ENCODE data around the gene CC2D1A. TPM values are rescaled to one million over a fixed set of nuclear protein-coding genes. Genes with fewer than 3 reads are reported as not detected.

Gene CC2D1A
- 47.1 and 47.2 TPM in 2 replicates for total RNA-seq
- total RNA-seq (2013) = 12.0 TPM
- 28.9 and 34.3 TPM in 2 replicates for polyA plus RNA-seq
- 16.5 and 20.6 TPM in 2 replicates for polyA minus RNA-seq

DNA sequence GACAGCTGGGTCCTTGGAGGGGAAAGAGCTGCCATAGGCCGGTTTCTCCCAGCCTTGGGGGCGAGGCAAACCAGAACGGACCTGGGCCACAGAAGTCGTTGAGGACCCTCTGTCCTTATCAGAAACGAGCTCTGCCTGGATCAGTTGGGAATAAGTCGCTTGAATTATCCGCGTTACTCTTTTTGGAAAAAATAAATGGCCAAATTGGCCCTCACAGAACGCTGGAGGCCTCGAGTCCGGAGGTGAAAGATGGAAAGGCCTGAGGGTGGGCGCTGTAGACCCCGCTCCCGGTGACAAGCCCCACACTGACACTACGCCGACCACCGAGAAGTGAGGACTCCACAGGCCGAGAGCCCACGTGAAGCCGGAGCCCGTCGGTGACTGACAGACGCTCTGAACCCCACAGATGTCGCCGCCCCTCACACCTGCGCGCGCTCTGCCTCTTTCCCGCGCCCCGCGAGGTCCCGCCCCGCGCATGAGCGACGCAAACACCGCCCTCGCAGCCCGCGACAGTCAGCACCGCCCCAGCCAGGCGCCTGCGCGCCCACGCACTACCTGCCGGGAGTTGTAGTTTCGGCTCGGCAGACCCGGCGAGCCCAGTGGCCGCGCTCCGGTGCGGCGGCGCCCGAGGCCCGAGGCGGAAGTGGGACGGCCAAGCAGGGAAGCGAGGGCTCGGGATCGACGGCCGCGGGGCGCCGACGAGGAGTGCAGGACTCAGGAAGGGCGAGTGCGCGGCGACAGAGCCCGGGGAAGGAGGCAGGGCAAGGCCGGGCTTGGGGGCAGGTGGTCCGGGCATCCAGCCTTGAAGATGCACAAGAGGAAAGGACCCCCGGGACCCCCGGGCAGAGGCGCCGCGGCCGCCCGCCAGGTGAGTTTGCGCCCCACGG lies at the start of gene CC2D1A, which contains the start of gene BRME1:
CC2D1A (plus strand) TSS at position 568 of the 887 bp plus-strand sequence; CDS start at position 809, 241 bp downstream.
BRME1 (minus strand) TSS at position 484 of the 887 bp plus-strand sequence. CDS start 1,225 bp downstream, outside the sequence.
- peak within 1 kb of the TSS; percentile 89 for H3K4me3 Mint-ChIP-seq
- H3K4me1 Mint-ChIP-seq = peaks cover 13% of the 10 kb centered on the region
- TF ChIP-seq, protein P1, sequence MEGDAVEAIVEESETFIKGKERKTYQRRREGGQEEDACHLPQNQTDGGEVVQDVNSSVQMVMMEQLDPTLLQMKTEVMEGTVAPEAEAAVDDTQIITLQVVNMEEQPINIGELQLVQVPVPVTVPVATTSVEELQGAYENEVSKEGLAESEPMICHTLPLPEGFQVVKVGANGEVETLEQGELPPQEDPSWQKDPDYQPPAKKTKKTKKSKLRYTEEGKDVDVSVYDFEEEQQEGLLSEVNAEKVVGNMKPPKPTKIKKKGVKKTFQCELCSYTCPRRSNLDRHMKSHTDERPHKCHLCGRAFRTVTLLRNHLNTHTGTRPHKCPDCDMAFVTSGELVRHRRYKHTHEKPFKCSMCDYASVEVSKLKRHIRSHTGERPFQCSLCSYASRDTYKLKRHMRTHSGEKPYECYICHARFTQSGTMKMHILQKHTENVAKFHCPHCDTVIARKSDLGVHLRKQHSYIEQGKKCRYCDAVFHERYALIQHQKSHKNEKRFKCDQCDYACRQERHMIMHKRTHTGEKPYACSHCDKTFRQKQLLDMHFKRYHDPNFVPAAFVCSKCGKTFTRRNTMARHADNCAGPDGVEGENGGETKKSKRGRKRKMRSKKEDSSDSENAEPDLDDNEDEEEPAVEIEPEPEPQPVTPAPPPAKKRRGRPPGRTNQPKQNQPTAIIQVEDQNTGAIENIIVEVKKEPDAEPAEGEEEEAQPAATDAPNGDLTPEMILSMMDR (IDR thresholded peaks at IDR 0.05) = no peak
- TF ChIP-seq EZH2 (IDR thresholded peaks at IDR 0.05; ENCODE audit: borderline replicate concordance, insufficient read depth, low read depth, low read length, poor library complexity, severe bottlenecking) = no peak
- H3K27me3 ChIP-seq (replicated peaks in 1 of 4; ENCODE audit: control extremely low read depth in 1 of 4, control insufficient read depth in 3 of 4, insufficient read depth in 4 of 4, low read length in 3 of 4) = no peaks in the 10 kb centered on the region
- no peaks in the 10 kb centered on the region for H4K20me1 ChIP-seq (ENCODE audit: control insufficient read depth, insufficient read depth, low read length, poor library complexity, severe bottlenecking)
- no peaks in the 10 kb centered on the region for H3K9me3 ChIP-seq (ENCODE audit: control extremely low read depth in 1 of 3, control insufficient read depth in 2 of 3, insufficient read depth in 1 of 3, low read length in 2 of 3)
- no peaks in the 10 kb centered on the region for H3K27me3 Mint-ChIP-seq
- POLR2A ChIA-PET = interaction anchor here (0.7 kb wide), 1 partner anchor 47 kb away, joined by 3 read pairs; the partner anchor contains the start of gene DCAF15
- peaks cover 12% of the 10 kb centered on the region for H3K79me2 ChIP-seq (ENCODE audit: control insufficient read depth, insufficient read depth, low read length)
- H3K4me1 ChIP-seq (ENCODE audit: control insufficient read depth in 2 of 2, insufficient read depth in 2 of 2, low read length in 2 of 2) = peaks cover 9 to 13% of the 10 kb centered on the region in 2 donors
- H3K9ac ChIP-seq (ENCODE audit: low read length) = peak within 1 kb of the TSS; percentile 70
- peaks cover 0 to 4% of the 10 kb centered on the region in 2 experiments for H3K36me3 ChIP-seq (replicated peaks in 1 of 2; ENCODE audit: control extremely low read depth in 1 of 2, control insufficient read depth in 1 of 2, extremely low read depth in 1 of 2, insufficient read depth in 2 of 2, low read length in 1 of 2)
- intact Hi-C loops (cut with micrococcal nuclease) = loop anchor here (1.0 kb wide), 7 partner anchors 26 to 231 kb away; partner anchors contain the start of gene DCAF15
- H3K9me3 Mint-ChIP-seq (ENCODE audit: insufficient read depth) = no peaks in the 10 kb centered on the region
- H3K27ac Mint-ChIP-seq = peak within 1 kb of the TSS; percentile 80
- 11% methylated on average over 79 of the region's 86 CpGs for WGBS (ENCODE audit: insufficient coverage)
- ATAC-seq (ENCODE audit: low read depth) = peak; percentile 98
- peak within 1 kb of the TSS; percentile 91 for H2AFZ ChIP-seq (ENCODE audit: insufficient read depth, low read depth, low read length, poor library complexity, severe bottlenecking)
- peak; percentile 95 for DNase-seq
- peak within 1 kb of the TSS; percentile 38 to 90 (median 82) for H3K4me3 ChIP-seq (ENCODE audit: control extremely low read depth in 1 of 5, extremely low read depth in 1 of 5, insufficient read depth in 1 of 5, low read depth in 2 of 5, low read length in 4 of 5)
- CTCF ChIA-PET = interaction anchor here (0.6 to 2.4 kb wide), 4 partner anchors 8 to 166 kb away, joined by 3 to 8 read pairs (median 4); partner anchors contain the start of gene MISP3
- peak within 1 kb of the TSS; percentile 52 to 62 for H3K27ac ChIP-seq (ENCODE audit: low read length in 2 of 2)
- peak within 1 kb of the TSS; percentile 90 for H3K4me2 ChIP-seq (replicated peaks; ENCODE audit: low read depth, low read length, poor library complexity, severe bottlenecking)

All from B cell (primary cell).